ENCODE data around the gene LSM4.
A peak's percentile ranks its signal among the peaks of the same experiment; 100 is the strongest.
"Not testable (repeated sequence)": the region's sequence is repeated elsewhere in the genome, so short reads cannot be mapped to it uniquely, and the experiment has no call there.

Gene LSM4

GRCh38 chr19:18326772-18327171, 3.9 kb upstream of the LSM4 start:
- 94% methylated on average over 5 of the region's 5 CpGs for WGBS
- H3K27ac ChIP-seq (ENCODE audit: low read depth, low read length): no peak overlapping the region
- no peaks in the 10 kb centered on the region for H3K36me3 ChIP-seq (ENCODE audit: insufficient read depth, low read length)
- no peak overlapping the region for H3K9ac ChIP-seq (ENCODE audit: low read depth, low read length)
- H3K9me3 ChIP-seq (ENCODE audit: insufficient read depth, low read depth, low read length): no peaks in the 10 kb centered on the region
- H3K4me3 ChIP-seq (ENCODE audit: low read length): no peak overlapping the region
- H3K4me1 ChIP-seq (ENCODE audit: insufficient read depth, low read length): peaks cover 16% of the 10 kb centered on the region
- no peaks in the 10 kb centered on the region for H3K27me3 ChIP-seq (ENCODE audit: insufficient read depth, low read length)

DNA sequence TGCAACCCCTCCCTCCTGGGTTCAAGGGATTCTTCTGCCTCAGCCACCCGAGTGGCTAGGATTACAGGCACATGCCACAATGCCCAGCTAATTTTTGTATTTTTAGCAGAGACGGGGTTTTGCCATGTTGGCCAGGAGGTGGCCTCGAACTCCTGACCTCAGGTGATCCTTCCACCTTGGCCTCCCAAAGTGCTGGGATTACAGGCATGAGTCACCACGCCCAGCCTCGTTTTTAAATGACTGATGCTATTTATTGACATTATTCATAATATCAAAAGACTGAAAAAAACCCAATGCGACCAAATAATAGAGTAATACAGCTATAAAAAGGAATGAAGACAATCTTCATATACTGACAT, 1.5 kb upstream of the LSM4 start:
- not testable (repeated sequence) for H3K4me3 ChIP-seq (ENCODE audit: low read length); H3K27ac ChIP-seq (ENCODE audit: low read depth, low read length)

GRCh38 chr19:18322318-18322758, 538 bp downstream of the LSM4 start:
- H3K9me3 ChIP-seq (ENCODE audit: insufficient read depth, low read depth, low read length): no peaks in the 10 kb centered on the region

More for the DNA sequence above, 1.5 kb upstream of the LSM4 start:
- Histone ChIP-seq H3K4me1 (ENCODE audit: insufficient read depth, low read length) (peaks cover 24% of the 10 kb centered on the region), H3K36me3 (ENCODE audit: insufficient read depth, low read length) (peaks cover 17% of the 10 kb centered on the region)
- not testable (repeated sequence) for H3K9me3 ChIP-seq (ENCODE audit: insufficient read depth, low read depth, low read length); H3K27me3 ChIP-seq (ENCODE audit: insufficient read depth, low read length); H3K9ac ChIP-seq (ENCODE audit: low read depth, low read length)
- WGBS: 73% methylated on average over 4 of the region's 6 CpGs

DNA sequence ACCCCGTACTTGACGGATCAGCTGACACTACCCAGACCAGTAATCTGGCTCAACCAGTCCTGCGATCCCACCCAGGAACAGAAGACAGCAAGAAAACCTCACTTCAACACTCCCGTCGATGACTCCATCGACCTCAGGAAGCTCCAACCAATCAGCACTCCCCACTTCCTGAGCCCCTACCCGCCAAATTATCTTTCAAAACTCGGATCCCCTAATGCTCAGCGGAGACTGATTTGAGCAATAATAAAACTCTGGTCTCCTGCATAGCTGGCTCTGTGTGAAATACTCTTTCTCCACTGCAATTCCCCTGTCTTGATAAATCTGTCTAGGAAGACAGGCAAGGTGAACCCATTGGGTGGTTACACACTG, 1.2 kb downstream of the LSM4 start:
- WGBS: 72% methylated on average over 9 of the region's 9 CpGs
- Histone ChIP-seq H3K27ac (ENCODE audit: low read depth, low read length) (peak overlapping the region; percentile 93), H3K36me3 (ENCODE audit: insufficient read depth, low read length) (peaks cover 17% of the 10 kb centered on the region), H3K27me3 (ENCODE audit: insufficient read depth, low read length) (no peaks in the 10 kb centered on the region), H3K9ac (ENCODE audit: low read depth, low read length) (peak overlapping the region; percentile 94), H3K4me1 (ENCODE audit: insufficient read depth, low read length) (peaks cover 19% of the 10 kb centered on the region), H3K4me3 (ENCODE audit: low read length) (peak overlapping the region; percentile 87), H3K9me3 (ENCODE audit: insufficient read depth, low read depth, low read length) (no peaks in the 10 kb centered on the region)

More at GRCh38 chr19:18322318-18322758, 538 bp downstream of the LSM4 start:
- peaks cover 19% of the 10 kb centered on the region for H3K4me1 ChIP-seq (ENCODE audit: insufficient read depth, low read length)
- H3K36me3 ChIP-seq (ENCODE audit: insufficient read depth, low read length): peaks cover 17% of the 10 kb centered on the region
- 7% methylated on average over 7 of the region's 7 CpGs for WGBS
- H3K27ac ChIP-seq (ENCODE audit: low read depth, low read length): peak overlapping the region; percentile 93
- peak overlapping the region; percentile 87 for H3K4me3 ChIP-seq (ENCODE audit: low read length)
- no peaks in the 10 kb centered on the region for H3K27me3 ChIP-seq (ENCODE audit: insufficient read depth, low read length)
- peak overlapping the region; percentile 94 for H3K9ac ChIP-seq (ENCODE audit: low read depth, low read length)

DNA sequence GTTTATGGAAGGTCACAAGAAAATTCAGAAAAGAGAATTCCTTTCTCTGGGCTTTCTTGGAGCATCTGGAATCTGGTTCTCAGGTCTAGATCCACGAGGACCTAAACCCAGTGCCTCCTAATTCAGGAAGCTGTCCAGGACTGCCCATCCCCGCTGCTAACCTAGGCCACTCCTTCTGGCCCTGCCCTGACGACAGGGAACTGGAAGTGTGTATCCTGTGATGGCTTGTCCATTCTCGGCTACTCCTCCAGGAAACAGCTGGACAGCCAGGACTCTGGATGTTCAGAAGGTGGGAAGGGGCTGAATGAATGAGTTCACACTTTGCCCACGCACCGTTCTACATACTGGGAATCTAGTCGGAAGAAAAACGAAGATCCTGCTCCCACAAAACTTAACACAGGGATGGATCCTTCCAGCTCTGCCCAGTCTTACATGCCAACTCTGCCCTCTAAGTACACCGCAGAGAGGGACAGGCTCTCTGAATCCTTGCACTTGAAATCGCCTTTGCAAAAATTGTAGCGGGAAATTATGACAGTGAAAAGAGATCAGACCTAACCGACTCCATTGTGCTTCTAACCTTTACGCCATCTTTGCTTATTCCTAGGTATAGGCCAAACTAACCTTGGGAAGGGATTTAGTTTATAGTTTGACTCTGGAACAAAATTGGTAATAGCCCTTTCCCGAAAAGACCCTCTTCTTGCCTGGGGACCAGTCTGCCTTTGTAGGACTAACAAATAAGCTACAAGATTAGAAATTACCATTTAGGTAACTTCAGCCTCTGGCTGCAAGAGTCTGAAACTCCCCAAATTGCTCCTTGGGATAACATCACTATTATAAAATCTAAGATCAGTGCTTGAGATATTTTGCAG, 1.8 kb downstream of the LSM4 start:
- Histone ChIP-seq H3K4me3 (ENCODE audit: low read length) (peak overlapping the region; percentile 87; the same call in 1 of the 2 replicates), H3K36me3 (ENCODE audit: insufficient read depth, low read length) (peaks cover 20% of the 10 kb centered on the region), H3K9me3 (ENCODE audit: insufficient read depth, low read depth, low read length) (no peaks in the 10 kb centered on the region), H3K27ac (ENCODE audit: low read depth, low read length) (no peak overlapping the region), H3K27me3 (ENCODE audit: insufficient read depth, low read length) (no peaks in the 10 kb centered on the region), H3K4me1 (ENCODE audit: insufficient read depth, low read length) (peaks cover 19% of the 10 kb centered on the region), H3K9ac (ENCODE audit: low read depth, low read length) (0 out of 2 replicates have a peak overlapping the region, but pooled peaks have one; percentile 94)
- WGBS: 90% methylated on average over 14 of the region's 14 CpGs

DNA sequence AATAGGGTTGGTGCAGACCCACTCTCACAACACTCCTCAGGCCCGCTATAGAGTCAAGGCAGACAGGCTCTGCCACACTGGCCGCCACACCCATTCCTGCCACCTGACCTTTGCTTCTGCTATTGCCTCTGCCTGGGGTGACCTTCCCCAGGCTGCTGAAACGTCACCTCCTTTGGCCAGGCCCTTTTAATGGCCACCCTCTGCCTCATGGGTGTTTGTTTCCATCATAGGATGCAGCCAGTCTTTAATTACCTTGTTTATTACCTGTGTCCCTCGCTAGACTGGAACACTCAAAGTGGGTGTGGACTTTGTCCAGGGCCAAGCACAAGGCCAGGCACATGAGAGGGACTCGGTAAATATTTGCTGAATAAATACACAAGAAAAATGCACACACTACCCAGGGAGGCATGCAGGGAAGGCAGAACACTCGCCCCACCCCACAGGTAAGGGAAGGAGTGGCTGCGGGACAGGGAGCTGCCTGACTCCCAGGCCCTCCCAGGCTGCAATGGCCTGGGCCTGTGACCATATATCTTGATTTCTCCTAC, 3.2 kb downstream of the LSM4 start:
- no peak overlapping the region for H3K9ac ChIP-seq (ENCODE audit: low read depth, low read length)

DNA sequence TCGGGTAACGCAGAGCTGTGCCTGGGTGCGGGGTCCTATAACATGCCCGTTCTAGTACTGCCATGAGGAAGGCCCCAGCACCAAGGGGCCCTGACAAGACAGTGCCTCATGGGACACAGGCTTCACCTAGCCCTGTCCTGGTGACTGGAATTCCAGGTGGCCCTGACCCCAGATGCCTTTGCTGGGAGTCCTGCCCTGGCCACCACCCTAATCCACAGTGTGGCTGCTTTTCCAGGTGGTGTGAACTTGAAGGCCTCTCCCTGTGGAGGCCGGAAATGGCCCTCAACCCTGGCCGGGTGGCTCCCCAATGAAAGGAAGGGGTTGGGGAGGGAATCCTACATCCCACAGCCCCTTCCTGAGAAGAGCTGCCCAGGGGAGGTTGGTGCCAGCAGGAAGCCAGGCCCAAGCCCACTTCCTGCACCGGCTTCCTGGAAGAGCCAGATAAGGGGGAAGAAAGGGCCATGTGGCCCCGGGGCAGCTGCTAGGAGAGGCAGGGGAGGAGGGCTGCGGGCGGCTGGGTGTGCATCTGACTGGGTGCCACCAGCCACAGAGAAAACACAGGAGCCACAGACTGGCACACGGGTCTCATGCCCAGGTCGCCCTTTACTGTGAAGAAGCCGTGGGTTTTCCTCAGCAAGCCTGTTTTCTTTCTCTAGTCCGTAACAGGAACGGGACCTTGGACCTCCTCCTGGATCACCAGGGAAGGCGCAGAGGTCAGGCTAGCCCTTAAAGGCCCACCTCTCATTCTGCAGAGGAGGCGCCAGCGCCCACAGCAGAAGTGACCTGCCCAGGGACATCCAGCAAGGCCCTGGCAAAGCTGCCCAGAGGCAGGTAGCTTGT, 4.7 kb downstream of the LSM4 start:
- H3K9ac ChIP-seq (ENCODE audit: low read depth, low read length): no peak overlapping the region
- no peak overlapping the region for H3K4me3 ChIP-seq (ENCODE audit: low read length)
- WGBS: 94% methylated on average over 18 of the region's 18 CpGs
- no peaks in the 10 kb centered on the region for H3K9me3 ChIP-seq (ENCODE audit: insufficient read depth, low read depth, low read length)
- peaks cover 46% of the 10 kb centered on the region for H3K36me3 ChIP-seq (ENCODE audit: insufficient read depth, low read length)
- H3K4me1 ChIP-seq (ENCODE audit: insufficient read depth, low read length): peaks cover 12% of the 10 kb centered on the region; the same call in 1 of the 2 replicates
- H3K27me3 ChIP-seq (ENCODE audit: insufficient read depth, low read length): no peaks in the 10 kb centered on the region
- peak overlapping the region; percentile 58 for H3K27ac ChIP-seq (ENCODE audit: low read depth, low read length)

More for the DNA sequence above, 3.2 kb downstream of the LSM4 start:
- Histone ChIP-seq H3K4me1 (ENCODE audit: insufficient read depth, low read length) (peaks cover 19% of the 10 kb centered on the region), H3K9me3 (ENCODE audit: insufficient read depth, low read depth, low read length) (no peaks in the 10 kb centered on the region), H3K4me3 (ENCODE audit: low read length) (no peak overlapping the region), H3K36me3 (ENCODE audit: insufficient read depth, low read length) (peaks cover 32% of the 10 kb centered on the region), H3K27me3 (ENCODE audit: insufficient read depth, low read length) (no peaks in the 10 kb centered on the region), H3K27ac (ENCODE audit: low read depth, low read length) (no peak overlapping the region)
- 96% methylated on average over 7 of the region's 7 CpGs for WGBS

DNA sequence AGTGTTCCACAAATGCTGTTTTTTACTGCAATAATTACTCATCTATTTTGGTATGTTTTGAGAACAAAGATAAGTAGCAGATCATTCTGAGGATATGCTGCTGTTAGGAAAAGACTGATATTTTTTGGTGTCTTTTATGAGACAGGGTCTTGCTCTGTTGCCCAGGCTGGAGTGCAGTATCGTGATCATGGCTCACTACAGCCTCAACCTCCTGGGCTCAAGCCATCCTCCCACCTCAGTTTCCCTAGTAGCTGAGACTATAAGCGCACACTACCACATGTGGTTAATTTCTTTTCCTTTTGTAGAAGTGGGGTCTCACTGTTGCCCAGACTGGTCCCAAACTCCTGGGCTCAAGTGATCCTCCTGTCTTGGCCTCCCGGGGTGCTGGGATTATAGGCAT, 9.5 kb downstream of the LSM4 start:
- Histone ChIP-seq H3K9ac (ENCODE audit: low read depth, low read length) (no peak overlapping the region), H3K27ac (ENCODE audit: low read depth, low read length) (no peak overlapping the region), H3K4me1 (ENCODE audit: insufficient read depth, low read length) (no peaks in the 10 kb centered on the region), H3K4me3 (ENCODE audit: low read length) (no peak overlapping the region), H3K9me3 (ENCODE audit: insufficient read depth, low read depth, low read length) (no peaks in the 10 kb centered on the region), H3K27me3 (ENCODE audit: insufficient read depth, low read length) (no peaks in the 10 kb centered on the region), H3K36me3 (ENCODE audit: insufficient read depth, low read length) (peaks cover 77% of the 10 kb centered on the region)
- WGBS: 97% methylated on average over 3 of the region's 3 CpGs

GRCh38 chr19:18312092-18312534, 10.8 kb downstream of the LSM4 start:
- WGBS: 94% methylated on average over 11 of the region's 11 CpGs
- Histone ChIP-seq H3K4me1 (ENCODE audit: insufficient read depth, low read length) (no peaks in the 10 kb centered on the region), H3K36me3 (ENCODE audit: insufficient read depth, low read length) (peaks cover 89% of the 10 kb centered on the region)

GRCh38 chr19:18311502-18312091, 11.3 kb downstream of the LSM4 start:
- WGBS: 92% methylated on average over 22 of the region's 22 CpGs
- Histone ChIP-seq H3K36me3 (ENCODE audit: insufficient read depth, low read length) (peaks cover 94% of the 10 kb centered on the region), H3K4me1 (ENCODE audit: insufficient read depth, low read length) (no peaks in the 10 kb centered on the region), H3K9ac (ENCODE audit: low read depth, low read length) (no peak overlapping the region), H3K27ac (ENCODE audit: low read depth, low read length) (no peak overlapping the region), H3K9me3 (ENCODE audit: insufficient read depth, low read depth, low read length) (no peaks in the 10 kb centered on the region), H3K4me3 (ENCODE audit: low read length) (no peak overlapping the region), H3K27me3 (ENCODE audit: insufficient read depth, low read length) (no peaks in the 10 kb centered on the region)

More at GRCh38 chr19:18312092-18312534, 10.8 kb downstream of the LSM4 start:
- Histone ChIP-seq H3K9me3 (ENCODE audit: insufficient read depth, low read depth, low read length) (no peaks in the 10 kb centered on the region), H3K4me3 (ENCODE audit: low read length) (no peak overlapping the region), H3K27ac (ENCODE audit: low read depth, low read length) (no peak overlapping the region), H3K27me3 (ENCODE audit: insufficient read depth, low read length) (no peaks in the 10 kb centered on the region), H3K9ac (ENCODE audit: low read depth, low read length) (no peak overlapping the region)
